NAMALWA (cell line): ENCODE results near the gene NUDT14.

Experiments
- DNase-seq: peaks from one replicate; pipeline ENCODE4 v3.0.0-alpha.2; 2015; ENCODE audit warnings: low spot score

NUDT14 gene

GRCh38 chr14:105146181-105146975 is 34.7 kb downstream of the NUDT14 start:
- DNase-seq, result no peak

- no peak for DNase-seq
These were observed 35.5 kb downstream of the NUDT14 start for GRCh38 chr14:105145381-105146180.

- DNase-seq, result no peak
These were observed 36.3 kb downstream of the NUDT14 start for GRCh38 chr14:105144666-105145380.

- DNase-seq, result no peak
These were observed 37.0 kb downstream of the NUDT14 start for GRCh38 chr14:105144026-105144665.

GRCh38 chr14:105143451-105144025 is 37.6 kb downstream of the NUDT14 start:
- DNase-seq, result no peak

GRCh38 chr14:105142651-105143450 is 38.3 kb downstream of the NUDT14 start:
- no peak for DNase-seq

GRCh38 chr14:105141486-105142281 is 39.4 kb downstream of the NUDT14 start:
- no peak for DNase-seq

GRCh38 chr14:105141026-105141425 is 40.1 kb downstream of the NUDT14 start:
- DNase-seq, result no peak

- DNase-seq, result no peak
These were observed 40.5 kb downstream of the NUDT14 start for GRCh38 chr14:105140581-105140980.

- no peak for DNase-seq
These were observed 41.3 kb downstream of the NUDT14 start for GRCh38 chr14:105139831-105140239.

- no peak for DNase-seq
These were observed 41.8 kb downstream of the NUDT14 start for GRCh38 chr14:105139212-105139825.

- no peak for DNase-seq
These were observed 42.5 kb downstream of the NUDT14 start for GRCh38 chr14:105138551-105139111.

- DNase-seq, result no peak
These were observed 43.0 kb downstream of the NUDT14 start for GRCh38 chr14:105138021-105138541.

- no peak for DNase-seq
These were observed 43.6 kb downstream of the NUDT14 start for GRCh38 chr14:105137481-105138020.

- DNase-seq, result no peak
These were observed 44.5 kb downstream of the NUDT14 start for GRCh38 chr14:105136401-105137322.

- DNase-seq, result no peak
These were observed 45.3 kb downstream of the NUDT14 start for GRCh38 chr14:105135700-105136395.
